Immature natural killer cell (primary cell): ENCODE measurements around the gene VTA1. TPM values are rescaled to one million over a fixed set of nuclear protein-coding genes. Genes with fewer than 3 reads are reported as not detected.
"Not testable (repeated sequence)": the region's sequence is repeated elsewhere in the genome, so short reads cannot be mapped to it uniquely, and the experiment has no call there.

Source experiments
- DNase-seq, 3 donors: peaks; one replicate each; pipeline ENCODE4 v3.0.0; 2022; ENCODE audit warnings: mixed read lengths in 1 of 3
- H3K27ac Mint-ChIP-seq, 6 donors: one replicate each; pipeline ENCODE4 v1.8.0; 2020; ENCODE audit warnings: mixed read lengths in 6 of 6, mild to moderate bottlenecking in 5 of 6, inconsistent platforms in 4 of 6, moderate library complexity in 3 of 6
- H3K27me3 Mint-ChIP-seq, 3 donors: one replicate each; pipeline ENCODE4 v1.8.0; 2020 to 2021; ENCODE audit warnings: low read depth in 3 of 3, mild to moderate bottlenecking in 3 of 3, mixed read lengths in 3 of 3, moderate library complexity in 3 of 3, inconsistent platforms in 1 of 3
- H3K36me3 Mint-ChIP-seq, 3 donors: one replicate each; pipeline ENCODE4 v1.8.0; 2020; ENCODE audit warnings: mixed read lengths in 3 of 3, inconsistent platforms in 2 of 3, mild to moderate bottlenecking in 2 of 3
- H3K4me1 Mint-ChIP-seq, 2 donors: one replicate each; pipeline ENCODE4 v1.8.0; 2020; ENCODE audit warnings: inconsistent platforms in 2 of 2, mild to moderate bottlenecking in 2 of 2, mixed read lengths in 2 of 2, moderate library complexity in 1 of 2
- H3K4me3 Mint-ChIP-seq, 5 donors: one replicate each; pipeline ENCODE4 v1.8.0; 2020; ENCODE audit warnings: mild to moderate bottlenecking in 5 of 5, mixed read lengths in 5 of 5, inconsistent platforms in 3 of 5, moderate library complexity in 3 of 5
- H3K9me3 Mint-ChIP-seq, 6 donors: one replicate each; pipeline ENCODE4 v1.8.0; 2020; ENCODE audit warnings: mild to moderate bottlenecking in 6 of 6, mixed read lengths in 6 of 6, inconsistent platforms in 4 of 6, moderate library complexity in 3 of 6
- polyA plus RNA-seq, 3 donors: library from polyadenylated mRNA; unstranded; fragments of 300-500 nt; fragmentation: Illumina TruSeq; gene quantifications; one replicate each; pipeline ENCODE4 v1.2.3, GENCODE V29; 2021

The VTA1 gene
- polyA plus RNA-seq, 3 donors from 2014 or later: 38.9 to 83.1 (median 81.2) TPM

DNA sequence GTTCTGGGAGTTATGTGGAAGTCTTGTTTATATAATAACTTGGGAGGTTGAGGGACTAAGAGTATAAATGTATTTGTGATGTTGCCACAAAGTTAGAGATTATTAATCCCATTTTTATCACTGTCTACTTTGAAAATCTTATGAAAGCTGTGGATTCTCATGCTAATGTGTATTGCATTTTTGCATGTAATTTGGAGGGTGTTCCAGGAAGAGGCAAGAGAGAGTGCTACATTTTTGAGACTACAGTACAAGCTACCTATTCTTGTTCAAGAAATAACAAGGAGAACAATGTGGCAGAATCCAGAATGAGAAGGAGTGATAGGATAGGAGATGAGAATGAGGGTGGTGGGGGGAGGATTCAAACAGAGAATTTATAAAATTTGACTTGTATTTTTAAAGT is 34.9 kb downstream of the VTA1 start:
- Mint-ChIP-seq H3K4me1 (peaks cover 8 to 28% of the 10 kb centered on the region in 2 donors), H3K27me3 (no peaks in the 10 kb centered on the region), H3K9me3 (peaks cover 6 to 13% (median 9%) of the 10 kb centered on the region in 6 donors), H3K36me3 (peaks cover 17 to 29% (median 26%) of the 10 kb centered on the region in 3 donors), H3K4me3 (no peak overlapping the region), H3K27ac (no peak overlapping the region)
- DNase-seq: no peak

GRCh38 chr6:142183351-142183750 is 36.3 kb downstream of the VTA1 start:
- no peak for DNase-seq
- H3K36me3 Mint-ChIP-seq: peaks cover 5 to 15% (median 13%) of the 10 kb centered on the region in 3 donors
- H3K27me3 Mint-ChIP-seq: no peaks in the 10 kb centered on the region

GRCh38 chr6:142184307-142184706 is 37.2 kb downstream of the VTA1 start:
- H3K9me3 Mint-ChIP-seq: no peaks in the 10 kb centered on the region
- no peak for DNase-seq
- no peaks in the 10 kb centered on the region for H3K27me3 Mint-ChIP-seq
- H3K4me1 Mint-ChIP-seq: peaks cover 3 to 29% of the 10 kb centered on the region in 2 donors
- H3K4me3 Mint-ChIP-seq: no peak overlapping the region
- no peak overlapping the region for H3K27ac Mint-ChIP-seq
- H3K36me3 Mint-ChIP-seq: peaks cover 3 to 11% (median 7%) of the 10 kb centered on the region in 3 donors

More at GRCh38 chr6:142183351-142183750, 36.3 kb downstream of the VTA1 start:
- Mint-ChIP-seq H3K4me1 (peaks cover 3 to 25% of the 10 kb centered on the region in 2 donors), H3K27ac (no peak overlapping the region), H3K4me3 (no peak overlapping the region), H3K9me3 (peaks cover 0 to 2% (median under 1%) of the 10 kb centered on the region in 6 donors)

DNA sequence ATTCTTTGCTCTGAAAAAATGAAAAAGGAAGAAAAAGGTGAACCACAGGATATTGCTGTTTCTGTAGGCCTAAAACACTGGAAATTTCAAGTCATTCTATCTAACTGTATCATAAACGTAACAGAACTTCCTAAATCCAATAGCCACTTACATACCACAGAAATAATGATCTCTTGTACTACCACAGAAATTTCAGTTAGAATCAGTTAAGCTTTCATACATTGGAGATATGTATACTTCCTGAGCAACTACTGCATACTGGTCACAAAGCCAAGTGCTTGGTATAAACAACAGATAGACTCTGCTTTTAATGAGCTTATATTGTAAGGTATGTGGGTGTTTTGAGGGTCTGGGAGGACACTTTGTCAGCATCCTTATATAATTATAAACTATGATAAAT is 38.6 kb downstream of the VTA1 start:
- Mint-ChIP-seq H3K27ac (peak overlapping the region in 2 of 6 donors; percentile 3 to 23), H3K36me3 (peaks cover 0 to 13% (median 12%) of the 10 kb centered on the region in 3 donors), H3K9me3 (no peaks in the 10 kb centered on the region), H3K27me3 (no peaks in the 10 kb centered on the region), H3K4me1 (peaks cover 3 to 31% of the 10 kb centered on the region in 2 donors), H3K4me3 (no peak overlapping the region)
- DNase-seq: no peak

DNA sequence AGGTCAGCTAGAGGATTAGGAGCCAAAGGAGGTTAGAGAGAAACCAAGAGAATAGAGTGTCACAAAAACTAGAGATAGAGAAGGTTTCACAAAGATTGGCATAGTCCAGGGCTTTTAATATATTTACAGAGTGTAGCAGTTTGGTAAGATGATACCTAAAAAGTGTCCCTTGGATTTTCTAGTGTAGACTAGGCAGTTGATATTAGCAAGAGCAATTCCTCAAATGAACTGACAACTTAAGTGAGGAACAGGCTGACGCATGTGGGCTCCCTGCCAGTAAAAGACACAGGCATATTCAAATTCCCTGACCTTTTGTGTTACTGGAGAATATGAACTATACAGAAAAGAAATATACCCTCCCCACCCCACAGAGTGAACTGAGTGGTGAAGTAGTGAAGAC is 40.1 kb downstream of the VTA1 start:
- peaks cover 3 to 24% of the 10 kb centered on the region in 2 donors for H3K4me1 Mint-ChIP-seq
- H3K36me3 Mint-ChIP-seq: peaks cover 0 to 13% (median 9%) of the 10 kb centered on the region in 3 donors
- H3K27me3 Mint-ChIP-seq: no peaks in the 10 kb centered on the region
- no peak overlapping the region for H3K4me3 Mint-ChIP-seq
- H3K9me3 Mint-ChIP-seq: no peaks in the 10 kb centered on the region
- no peak for DNase-seq
- no peak overlapping the region for H3K27ac Mint-ChIP-seq

- peak overlapping the region in 1 of 6 donors; percentile 34 for H3K27ac Mint-ChIP-seq
- not testable (repeated sequence) for H3K4me3 Mint-ChIP-seq, H3K36me3 Mint-ChIP-seq, DNase-seq, H3K27me3 Mint-ChIP-seq, H3K9me3 Mint-ChIP-seq
- peaks cover 1 to 19% of the 10 kb centered on the region in 2 donors for H3K4me1 Mint-ChIP-seq
These were observed 41.3 kb downstream of the VTA1 start for GRCh38 chr6:142188341-142188740.

DNA sequence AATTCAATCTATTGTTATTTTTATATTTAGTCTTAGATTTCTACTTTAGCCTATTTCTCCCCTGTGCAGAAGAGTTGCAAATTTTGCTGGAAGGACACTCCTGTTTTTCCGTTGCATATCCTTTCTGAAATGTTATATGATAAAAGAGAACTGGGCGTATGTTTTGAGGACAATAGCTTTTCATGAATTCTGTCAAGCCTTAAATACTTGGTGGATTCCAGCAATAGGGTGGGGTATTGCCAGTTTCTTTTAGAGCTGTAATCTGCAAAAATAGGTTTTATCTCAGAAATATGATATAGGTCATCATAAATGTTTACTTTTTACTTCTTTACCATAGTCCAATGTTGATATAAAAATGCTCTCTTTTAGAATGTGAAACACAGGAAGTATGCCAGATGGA is 42.0 kb downstream of the VTA1 start:
- Mint-ChIP-seq H3K4me1 (peaks cover 4 to 19% of the 10 kb centered on the region in 2 donors), H3K36me3 (peaks cover 0 to 9% (median 9%) of the 10 kb centered on the region in 3 donors), H3K9me3 (no peaks in the 10 kb centered on the region), H3K27ac (peak overlapping the region in 3 of 6 donors; percentile 35 to 43 (median 36)), H3K27me3 (no peaks in the 10 kb centered on the region), H3K4me3 (no peak overlapping the region)
- DNase-seq: no peak

DNA sequence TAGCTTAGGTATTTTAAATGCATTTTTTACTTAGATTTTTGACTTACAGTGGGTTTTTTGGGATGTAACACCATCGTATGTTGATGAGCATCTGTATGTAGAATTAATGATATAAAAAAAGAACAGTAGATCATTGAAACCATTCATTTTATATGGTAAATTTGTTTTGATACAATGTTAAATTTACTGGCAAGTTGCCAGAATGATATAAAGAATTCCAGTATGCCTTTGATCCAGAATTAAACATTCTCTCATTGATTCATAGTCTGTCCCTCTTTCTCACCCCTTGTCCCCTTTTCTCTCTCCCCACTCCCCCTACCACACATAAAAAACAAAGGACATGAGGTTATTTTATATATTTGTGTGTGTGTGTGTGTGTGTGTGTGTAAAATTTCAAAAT is 45.3 kb downstream of the VTA1 start:
- H3K9me3 Mint-ChIP-seq: no peaks in the 10 kb centered on the region
- H3K4me3 Mint-ChIP-seq: no peak overlapping the region
- DNase-seq: no peak
- no peaks in the 10 kb centered on the region for H3K27me3 Mint-ChIP-seq
- peak overlapping the region in 1 of 6 donors; percentile 12 for H3K27ac Mint-ChIP-seq
- H3K36me3 Mint-ChIP-seq: peaks cover 0 to 9% (median 9%) of the 10 kb centered on the region in 3 donors
- H3K4me1 Mint-ChIP-seq: peaks cover 17 to 36% of the 10 kb centered on the region in 2 donors

GRCh38 chr6:142193621-142194020 is 46.6 kb downstream of the VTA1 start:
- H3K36me3 Mint-ChIP-seq: peaks cover 4 to 9% (median 9%) of the 10 kb centered on the region in 3 donors
- H3K4me3 Mint-ChIP-seq: no peak overlapping the region
- H3K9me3 Mint-ChIP-seq: no peaks in the 10 kb centered on the region
- H3K27me3 Mint-ChIP-seq: no peaks in the 10 kb centered on the region
- no peak for DNase-seq
- peaks cover 17 to 35% of the 10 kb centered on the region in 2 donors for H3K4me1 Mint-ChIP-seq
- no peak overlapping the region for H3K27ac Mint-ChIP-seq

GRCh38 chr6:142195862-142196541 is 48.9 kb downstream of the VTA1 start:
- peaks cover 8 to 15% (median 14%) of the 10 kb centered on the region in 3 donors for H3K36me3 Mint-ChIP-seq
- peaks cover 18 to 29% of the 10 kb centered on the region in 2 donors for H3K4me1 Mint-ChIP-seq
- no peaks in the 10 kb centered on the region for H3K9me3 Mint-ChIP-seq
- no peak for DNase-seq
- no peaks in the 10 kb centered on the region for H3K27me3 Mint-ChIP-seq
- H3K27ac Mint-ChIP-seq: peak overlapping the region in 2 of 6 donors; percentile 14 to 69
- H3K4me3 Mint-ChIP-seq: no peak overlapping the region

DNA sequence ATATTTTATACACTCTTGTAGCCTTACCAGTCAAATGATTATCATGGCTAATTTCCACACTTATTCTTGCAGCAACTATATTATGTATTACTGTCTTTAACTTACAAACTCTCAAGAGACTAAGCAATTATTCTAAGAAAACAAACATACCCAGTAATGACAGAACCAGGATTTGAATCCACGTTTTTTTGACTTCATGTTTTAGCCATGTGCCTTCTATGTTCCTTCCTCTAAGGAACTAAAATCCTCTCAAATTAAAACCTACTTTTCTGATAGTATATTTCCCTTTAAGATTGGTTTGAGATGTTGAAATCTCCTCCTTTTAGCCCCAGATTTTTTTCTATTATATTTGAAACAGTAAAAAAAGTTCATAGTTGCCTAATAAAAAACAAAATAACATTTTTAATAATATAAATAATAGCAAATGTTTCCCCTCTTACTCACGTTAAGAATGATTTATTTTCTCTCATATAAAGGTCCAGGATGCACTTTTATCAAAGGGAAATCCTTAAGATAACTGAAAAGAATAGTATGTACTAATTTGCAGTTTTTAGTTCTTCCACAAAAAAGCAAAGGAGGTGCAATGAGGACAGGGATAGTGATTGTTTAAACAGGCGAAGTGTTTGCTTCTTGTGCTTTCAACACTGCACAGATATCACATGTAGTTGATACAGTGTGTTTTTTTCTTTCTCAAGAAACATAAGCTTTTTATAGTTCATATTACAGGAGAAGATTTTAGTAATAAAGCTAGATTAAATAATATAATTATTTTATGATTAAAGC is 54.0 kb downstream of the VTA1 start:
- Mint-ChIP-seq H3K27ac (peak overlapping the region in 1 of 6 donors; percentile 13), H3K9me3 (no peaks in the 10 kb centered on the region), H3K4me1 (peaks cover 8 to 16% of the 10 kb centered on the region in 2 donors), H3K36me3 (peaks cover 19 to 31% (median 21%) of the 10 kb centered on the region in 3 donors), H3K4me3 (no peak overlapping the region), H3K27me3 (no peaks in the 10 kb centered on the region)
- DNase-seq: no peak

DNA sequence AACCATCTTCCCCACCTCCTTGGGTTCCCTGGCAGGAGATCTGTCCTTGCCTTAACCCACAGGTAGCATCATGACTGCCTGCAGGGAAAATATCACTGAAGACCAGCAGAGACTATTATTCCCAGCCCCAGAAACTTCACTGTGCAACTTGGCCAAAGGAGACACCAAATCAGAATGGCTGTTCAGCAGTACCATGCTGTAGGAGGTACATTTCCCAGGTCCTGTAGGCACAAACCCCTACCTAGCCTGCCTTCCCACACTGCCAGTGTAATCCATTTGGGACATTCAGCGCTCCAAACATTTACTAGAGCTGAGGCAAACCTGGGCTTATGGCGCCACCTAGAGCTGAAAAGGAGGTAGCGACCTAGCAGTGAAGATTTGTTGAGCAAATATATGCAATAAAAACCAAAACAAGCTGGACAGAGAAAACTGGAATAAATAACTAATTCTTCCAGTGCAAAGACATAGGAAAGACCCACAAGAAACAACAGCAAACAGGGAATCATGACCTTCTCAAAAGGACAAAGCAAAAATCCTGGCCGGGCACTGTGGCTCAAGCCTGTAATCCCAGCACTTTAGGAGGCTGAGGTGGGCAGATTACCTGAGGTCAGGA is 60.3 kb downstream of the VTA1 start:
- Mint-ChIP-seq H3K36me3 (peaks cover 36 to 54% (median 41%) of the 10 kb centered on the region in 3 donors), H3K27me3 (no peaks in the 10 kb centered on the region), H3K4me1 (peaks cover 0 to 10% of the 10 kb centered on the region in 2 donors), H3K27ac (peak overlapping the region in 3 of 6 donors; percentile 41 to 66 (median 43)), H3K9me3 (no peaks in the 10 kb centered on the region), H3K4me3 (no peak overlapping the region)
- peak; percentile 10 to 29 (median 25) for DNase-seq

DNA sequence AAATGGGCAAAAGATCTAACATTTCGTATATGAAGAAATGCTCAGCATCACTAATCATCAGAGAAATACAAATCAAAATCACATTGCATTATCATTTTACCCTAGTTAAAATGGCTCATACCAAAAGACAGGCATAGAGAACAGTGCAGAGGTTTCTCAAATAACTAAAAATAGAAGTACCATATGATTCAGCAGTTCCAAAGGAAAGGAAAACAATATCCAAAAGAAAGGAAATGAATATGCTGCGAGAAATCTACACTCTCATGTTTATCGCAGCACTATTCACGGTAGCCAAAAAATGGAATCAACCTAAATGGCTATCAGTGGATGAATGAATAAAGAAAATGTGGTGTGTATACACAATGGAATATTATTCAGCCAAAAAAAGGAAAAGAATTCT is 63.5 kb downstream of the VTA1 start:
- DNase-seq: no peak
- no peak overlapping the region for H3K4me3 Mint-ChIP-seq
- peak overlapping the region in 2 of 6 donors; percentile 21 to 71 for H3K27ac Mint-ChIP-seq
- H3K27me3 Mint-ChIP-seq: peaks cover 0 to 1% (median 0%) of the 10 kb centered on the region in 3 donors
- peaks cover 0 to 5% of the 10 kb centered on the region in 2 donors for H3K4me1 Mint-ChIP-seq
- H3K9me3 Mint-ChIP-seq: no peaks in the 10 kb centered on the region
- peaks cover 52 to 65% (median 57%) of the 10 kb centered on the region in 3 donors for H3K36me3 Mint-ChIP-seq
